IPS DF 6.9 (cell line): ENCODE data around the gene FAM131C.
"Not testable (repeated sequence)": the region's sequence is repeated elsewhere in the genome, so short reads cannot be mapped to it uniquely, and the experiment has no call there.

ENCODE experiments used
- DNase-seq: peaks from one replicate; pipeline ENCODE4 v3.0.0-alpha.2; 2013; ENCODE audit warnings: low read depth, low spot score
- H3K27ac ChIP-seq: one replicate; pipeline ENCODE4 v1.5.1; 2013; ENCODE audit warnings: low read length, control low read depth
- H3K27me3 ChIP-seq: 2 replicates; pipeline ENCODE4 v1.6.1; 2013; ENCODE audit warnings: mild to moderate bottlenecking, low read length; ENCODE audit not compliant: control insufficient read depth, insufficient read depth
- H3K36me3 ChIP-seq: 2 replicates; pipeline ENCODE4 v1.6.1; 2013; ENCODE audit warnings: low read length; ENCODE audit not compliant: control insufficient read depth, insufficient read depth
- H3K4me1 ChIP-seq: 2 replicates; pipeline ENCODE4 v1.6.1; 2013; ENCODE audit warnings: low read length; ENCODE audit not compliant: control insufficient read depth, insufficient read depth
- H3K4me3 ChIP-seq: 2 replicates; pipeline ENCODE4 v1.5.1; 2013; ENCODE audit warnings: mild to moderate bottlenecking, low read length
- H3K9me3 ChIP-seq: 2 replicates; pipeline ENCODE4 v1.6.1; 2013; ENCODE audit warnings: low read length, inconsistent platforms; ENCODE audit not compliant: control insufficient read depth, insufficient read depth
- WGBS: extraction: QIAGEN DNeasy Blood & Tissue Kit; methylation state at CpG from one replicate; pipeline ENCODE4 v1.1.7; 2013; ENCODE audit warnings: mixed read lengths, missing lambda C conversion rate; ENCODE audit not compliant: insufficient read length, insufficient coverage; 5-methylcytosine and 5-hydroxymethylcytosine counted together

The FAM131C gene

DNA sequence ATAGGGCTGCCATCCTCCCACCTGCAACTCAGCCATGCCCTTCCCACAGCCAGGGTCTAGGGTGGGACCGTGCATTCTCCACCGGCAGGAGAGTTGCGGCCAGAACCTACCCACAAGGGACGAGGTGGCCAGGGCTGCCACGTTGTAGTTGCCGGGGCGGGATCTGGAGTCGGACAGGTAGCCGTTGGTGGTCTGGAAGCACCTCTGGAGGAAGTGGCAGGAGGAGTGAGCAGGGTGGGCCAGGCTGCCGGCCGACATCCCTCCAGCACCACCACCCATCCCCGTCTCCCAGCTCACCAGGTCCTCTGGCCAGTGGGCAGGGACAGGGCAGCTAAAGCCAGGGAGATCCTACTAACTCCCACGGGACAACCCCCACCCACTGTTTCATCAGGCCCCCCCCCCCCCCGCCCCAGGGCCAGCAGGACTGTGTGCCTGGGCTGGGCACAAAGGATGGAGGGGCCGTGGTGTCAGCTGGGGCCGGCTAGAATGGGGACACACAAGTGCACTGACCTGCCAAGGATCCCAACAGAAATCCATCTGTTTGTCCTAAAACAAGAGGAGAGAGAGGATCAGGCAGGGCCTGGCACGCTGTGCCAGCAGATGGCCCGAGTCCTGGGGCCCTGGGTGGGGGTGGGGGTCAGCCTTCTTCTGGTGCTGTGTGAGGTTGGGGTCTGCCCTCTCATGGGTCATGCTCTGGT lies 11.3 kb downstream of the FAM131C start:
- H3K4me1 ChIP-seq, H3K4me3 ChIP-seq, H3K27ac ChIP-seq, H3K36me3 ChIP-seq, DNase-seq, H3K27me3 ChIP-seq, H3K9me3 ChIP-seq: not testable (repeated sequence)
- WGBS, result no CpG with 5 or more reads among the region's 18 CpGs

- no peak for DNase-seq
- no peaks in the 10 kb centered on the region for H3K9me3 ChIP-seq
- H3K4me1 ChIP-seq, result peaks cover 6% of the 10 kb centered on the region; the same call in 1 of the 2 replicates
- no peak overlapping the region for H3K4me3 ChIP-seq
- no peak overlapping the region for H3K27ac ChIP-seq
- no peaks in the 10 kb centered on the region for H3K36me3 ChIP-seq
- no peaks in the 10 kb centered on the region for H3K27me3 ChIP-seq
- WGBS, result no CpG with 5 or more reads among the region's 3 CpGs
Observed at GRCh38 chr1:16061266-16061665, 12.2 kb downstream of the FAM131C start.

- not testable (repeated sequence) for H3K27me3 ChIP-seq, H3K9me3 ChIP-seq, H3K4me3 ChIP-seq, H3K36me3 ChIP-seq, H3K4me1 ChIP-seq, DNase-seq, H3K27ac ChIP-seq
- no CpG with 5 or more reads among the region's 20 CpGs for WGBS
Observed at GRCh38 chr1:16058394-16059120, 14.9 kb downstream of the FAM131C start.

GRCh38 chr1:16057314-16057915 lies 16.0 kb downstream of the FAM131C start:
- H3K4me1 ChIP-seq, DNase-seq, H3K9me3 ChIP-seq, H3K4me3 ChIP-seq, H3K36me3 ChIP-seq, H3K27me3 ChIP-seq, H3K27ac ChIP-seq: not testable (repeated sequence)
- WGBS, result no CpG with 5 or more reads among the region's 7 CpGs

GRCh38 chr1:16056521-16056912 lies 16.9 kb downstream of the FAM131C start:
- H3K36me3 ChIP-seq, H3K4me1 ChIP-seq, H3K27me3 ChIP-seq, H3K9me3 ChIP-seq, H3K27ac ChIP-seq, DNase-seq, H3K4me3 ChIP-seq: not testable (repeated sequence)
- no CpG with 5 or more reads among the region's 4 CpGs for WGBS

DNA sequence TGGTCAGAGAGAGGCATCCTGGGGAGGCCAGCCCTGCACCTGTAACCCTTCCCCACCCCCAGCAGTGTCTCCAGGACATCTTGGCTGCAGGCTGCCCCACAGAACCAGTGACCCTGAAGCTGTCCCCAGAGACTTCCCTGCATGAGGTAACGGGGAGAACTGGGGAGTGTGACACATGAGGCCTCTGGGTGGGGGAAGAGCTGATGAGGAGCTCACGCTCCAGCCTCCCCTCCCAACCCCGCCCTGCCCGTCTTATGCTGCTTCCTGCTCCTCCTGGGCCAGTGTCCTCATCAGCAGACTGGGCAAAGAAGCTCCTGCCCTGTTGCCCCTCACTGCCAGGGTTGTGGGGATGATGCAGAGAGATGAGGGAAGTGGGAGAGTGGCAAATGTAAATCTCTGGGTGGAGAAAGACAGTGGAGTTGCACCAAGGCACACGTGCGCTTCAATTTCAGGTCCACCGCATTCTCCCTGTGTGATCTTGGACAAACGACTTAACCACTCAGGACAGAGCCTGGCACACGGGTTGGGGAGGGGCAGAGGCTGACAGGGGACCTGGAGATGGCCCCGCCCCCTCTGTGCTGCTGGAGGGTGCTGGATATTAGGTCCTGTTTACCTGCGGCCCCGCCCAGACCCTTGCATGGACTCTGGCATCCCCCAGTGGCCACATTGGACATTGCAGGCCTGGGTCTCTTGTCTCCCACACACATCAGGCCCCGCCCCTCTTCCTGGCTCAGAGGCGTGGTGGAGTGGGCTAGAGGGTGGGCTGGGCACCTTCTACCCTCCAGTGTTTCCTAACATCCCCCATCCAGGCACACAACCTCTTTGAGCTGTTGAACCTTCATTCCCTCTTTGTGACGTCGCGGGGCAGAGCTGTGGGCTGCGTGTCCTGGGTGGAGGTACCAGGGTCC lies 17.6 kb downstream of the FAM131C start:
- Histone ChIP-seq H3K4me3 (no peak overlapping the region), H3K4me1 (peaks cover 3% of the 10 kb centered on the region; the same call in 1 of the 2 replicates), H3K36me3 (no peaks in the 10 kb centered on the region), H3K27ac (no peak overlapping the region), H3K27me3 (no peaks in the 10 kb centered on the region), H3K9me3 (no peaks in the 10 kb centered on the region)
- DNase-seq, result peak; percentile 90
- WGBS, result no CpG with 5 or more reads among the region's 18 CpGs

DNA sequence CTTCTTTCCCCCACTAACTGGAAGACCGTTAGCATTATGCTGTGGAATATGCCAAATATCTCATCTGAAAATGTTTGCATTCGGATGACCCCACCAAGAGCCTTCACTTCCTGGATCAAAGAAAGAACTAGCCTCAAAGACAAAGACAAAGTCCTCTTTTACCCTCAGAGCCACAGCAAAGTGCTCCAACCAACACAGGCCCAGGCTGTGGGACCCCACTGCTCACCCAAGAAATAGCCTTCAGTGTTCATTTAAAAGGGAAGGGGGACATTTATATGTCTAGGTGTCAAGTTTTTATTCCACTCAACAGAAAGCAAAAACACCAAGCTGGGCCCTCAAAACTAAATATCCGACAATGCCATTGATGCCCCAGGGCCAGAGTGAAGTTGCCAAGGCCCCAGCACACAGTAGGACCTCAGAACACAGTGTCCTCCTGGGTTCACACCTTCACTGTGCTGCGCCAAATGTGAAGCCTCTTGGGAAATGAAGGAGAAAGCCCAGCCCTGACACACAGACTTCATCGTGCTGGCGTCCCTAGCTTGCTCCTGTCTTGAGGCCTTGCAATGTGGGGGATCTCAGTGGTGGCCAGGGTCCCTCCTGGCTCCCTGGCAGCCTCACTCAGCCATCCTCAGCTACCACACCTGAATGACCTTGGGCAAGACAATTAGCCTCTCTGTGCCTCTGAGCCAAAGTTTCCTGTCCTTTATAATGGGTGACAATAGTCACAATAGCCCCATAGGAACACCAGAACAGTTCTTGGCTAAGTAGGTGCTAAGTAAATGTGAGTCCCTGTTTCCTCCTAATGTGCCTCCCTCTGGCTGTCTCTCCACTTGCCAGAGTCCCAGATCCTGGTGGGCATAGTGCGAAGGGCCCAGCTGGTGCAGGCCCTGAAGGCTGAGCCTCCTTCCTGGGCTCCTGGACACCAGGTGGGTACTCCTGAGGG lies 18.6 kb downstream of the FAM131C start:
- peaks cover 8% of the 10 kb centered on the region for H3K4me1 ChIP-seq
- no peaks in the 10 kb centered on the region for H3K36me3 ChIP-seq
- H3K27ac ChIP-seq, result no peak overlapping the region
- H3K4me3 ChIP-seq, result no peak overlapping the region
- no CpG with 5 or more reads among the region's 7 CpGs for WGBS
- no peaks in the 10 kb centered on the region for H3K27me3 ChIP-seq
- DNase-seq, result no peak
- no peaks in the 10 kb centered on the region for H3K9me3 ChIP-seq

GRCh38 chr1:16053781-16054502 lies 19.5 kb downstream of the FAM131C start:
- DNase-seq, result no peak
- no CpG with 5 or more reads among the region's 8 CpGs for whole genome bisulfite sequencing
- Histone ChIP-seq H3K4me1 (peaks cover 10% of the 10 kb centered on the region), H3K4me3 (no peak overlapping the region), H3K27ac (no peak overlapping the region), H3K36me3 (no peaks in the 10 kb centered on the region), H3K27me3 (no peaks in the 10 kb centered on the region), H3K9me3 (no peaks in the 10 kb centered on the region)

GRCh38 chr1:16051949-16052348 lies 21.5 kb downstream of the FAM131C start:
- H3K27ac ChIP-seq, H3K36me3 ChIP-seq, H3K9me3 ChIP-seq, H3K4me3 ChIP-seq, H3K27me3 ChIP-seq, DNase-seq: not testable (repeated sequence)
- H3K4me1 ChIP-seq, result peaks cover 12% of the 10 kb centered on the region
- no CpG with 5 or more reads among the region's 12 CpGs for WGBS
